Stimulated activated naive CD8-positive, alpha-beta T cell treated with anti-CD3 and anti-CD28 coated beads, Interleukin-15, amount 100 ng/mL, for 72 hours (primary cell): ENCODE measurements around the gene SCUBE1.

Source experiments
- ATAC-seq: fragments of 150-1000 bp; cut with Tn5 transposase; 2 replicates; pipeline ENCODE4 v1.10.0; 2021; ENCODE audit warnings: mild to moderate bottlenecking, moderate library complexity
- DNase-seq, 2 donors: peaks; one replicate each; pipeline ENCODE4 v3.0.0; 2021 to 2022
- H3K27ac Mint-ChIP-seq, 2 donors: one replicate each; pipeline ENCODE4 v1.8.0; 2022; ENCODE audit warnings: mild to moderate bottlenecking in 2 of 2, mixed read lengths in 2 of 2, moderate library complexity in 2 of 2
- H3K27me3 Mint-ChIP-seq: one replicate; pipeline ENCODE4 v1.8.0; 2022; ENCODE audit warnings: mixed read lengths
- H3K4me1 Mint-ChIP-seq: one replicate; pipeline ENCODE4 v1.8.0; 2022; ENCODE audit warnings: mild to moderate bottlenecking, mixed read lengths
- H3K4me3 Mint-ChIP-seq, 2 donors: one replicate each; pipeline ENCODE4 v1.8.0; 2022; ENCODE audit warnings: mild to moderate bottlenecking in 2 of 2, mixed read lengths in 2 of 2, moderate library complexity in 1 of 2
- H3K9me3 Mint-ChIP-seq, 2 donors: one replicate each; pipeline ENCODE4 v1.8.0; 2022; ENCODE audit warnings: mixed read lengths in 2 of 2

The SCUBE1 gene

DNA sequence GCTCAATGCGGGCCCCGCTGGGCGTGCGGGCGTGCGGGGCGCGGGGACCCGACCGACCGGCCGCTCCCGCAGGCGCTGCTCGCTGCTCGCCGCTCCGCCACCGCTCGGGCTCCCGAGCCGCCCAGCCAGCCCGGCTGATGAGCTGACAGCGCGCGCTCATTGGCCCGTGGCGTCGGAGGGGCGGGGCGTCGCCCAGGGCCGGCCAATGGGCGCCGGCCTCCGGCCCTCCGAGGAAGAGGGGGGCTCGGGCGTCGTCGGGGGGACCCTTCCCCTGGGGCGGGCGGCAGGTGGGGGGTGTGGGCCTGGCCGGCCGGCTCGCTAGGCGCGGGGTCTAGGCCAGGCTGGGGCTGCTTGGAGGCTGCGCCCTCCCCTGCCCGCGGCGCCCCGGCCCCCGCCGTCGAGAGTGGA, at the start of gene SCUBE1:
Gene SCUBE1, minus strand, starts transcription at position 111 of the 408 bp plus-strand sequence. CDS start 111 bp downstream, outside the sequence.
- Mint-ChIP-seq H3K4me1 (peaks cover 17% of the 10 kb centered on the region), H3K4me3 (peak within 1 kb of the TSS; percentile 27 to 29), H3K9me3 (no peaks in the 10 kb centered on the region), H3K27me3 (peaks cover 76% of the 10 kb centered on the region), H3K27ac (no peak within 1 kb of the TSS)
- ATAC-seq (peak; percentile 69), DNase-seq (peak; percentile 35 to 38)

GRCh38 chr22:43392385-43392989, 49.3 kb upstream of the SCUBE1 start:
- H3K4me1 Mint-ChIP-seq, result peaks cover 5% of the 10 kb centered on the region
- no peaks in the 10 kb centered on the region for H3K9me3 Mint-ChIP-seq
- H3K27me3 Mint-ChIP-seq, result peaks cover 24% of the 10 kb centered on the region
- no peak for ATAC-seq
- no peak overlapping the region for H3K27ac Mint-ChIP-seq
- no peak overlapping the region for H3K4me3 Mint-ChIP-seq
- DNase-seq, result no peak

DNA sequence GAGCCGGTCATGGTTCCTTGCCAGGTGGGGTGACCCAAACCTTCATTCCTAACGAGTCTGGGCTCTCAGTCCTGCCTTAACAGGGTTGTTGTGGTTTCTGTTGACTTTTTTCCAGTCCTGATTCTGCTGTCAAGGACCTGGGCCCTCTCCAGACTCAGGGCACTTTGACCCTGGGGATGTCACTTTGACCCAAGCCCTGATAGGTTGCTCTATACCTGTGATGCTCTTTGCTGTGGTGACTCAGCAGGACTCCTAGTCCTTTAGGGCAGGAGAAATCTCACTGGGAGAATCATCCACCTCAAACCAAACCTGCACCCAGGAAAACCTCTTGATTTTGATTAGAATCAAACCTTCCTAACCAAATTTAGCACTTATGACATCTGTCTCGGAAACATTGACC, 48.1 kb upstream of the SCUBE1 start:
- no peaks in the 10 kb centered on the region for H3K9me3 Mint-ChIP-seq
- H3K27ac Mint-ChIP-seq, result no peak overlapping the region
- ATAC-seq (no peak), DNase-seq (no peak)
- H3K4me3 Mint-ChIP-seq, result no peak overlapping the region
- peaks cover 9% of the 10 kb centered on the region for H3K4me1 Mint-ChIP-seq
- peaks cover 25% of the 10 kb centered on the region for H3K27me3 Mint-ChIP-seq

- Mint-ChIP-seq H3K27me3 (peaks cover 29% of the 10 kb centered on the region), H3K9me3 (no peaks in the 10 kb centered on the region)
- ATAC-seq, result no peak
Measured at GRCh38 chr22:43390872-43391271, 47.7 kb upstream of the SCUBE1 start.

DNA sequence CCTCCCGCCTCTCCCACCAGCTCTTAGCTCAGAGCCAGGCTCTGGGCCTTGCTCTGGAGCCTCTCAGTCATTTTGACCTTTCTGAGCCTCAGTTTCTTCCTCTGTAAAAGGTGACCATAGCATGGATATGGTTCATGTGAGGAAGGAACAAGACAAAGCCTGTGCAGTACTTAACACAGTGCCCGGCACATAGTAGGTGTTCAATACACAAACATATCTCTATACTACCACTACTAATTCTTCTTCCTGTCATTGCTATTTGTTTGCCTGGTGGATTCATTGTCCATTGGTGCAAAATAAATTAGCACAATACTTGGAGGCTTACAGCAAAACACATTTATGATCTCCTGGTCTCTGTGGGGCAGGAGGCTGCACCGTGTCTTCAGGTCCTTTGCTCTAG, 47.0 kb upstream of the SCUBE1 start:
- H3K4me1 Mint-ChIP-seq, result peaks cover 10% of the 10 kb centered on the region
- ATAC-seq, result no peak
- no peaks in the 10 kb centered on the region for H3K9me3 Mint-ChIP-seq
- H3K4me3 Mint-ChIP-seq, result no peak overlapping the region
- H3K27me3 Mint-ChIP-seq, result peaks cover 36% of the 10 kb centered on the region
- no peak for DNase-seq
- H3K27ac Mint-ChIP-seq, result no peak overlapping the region

More at GRCh38 chr22:43390872-43391271, 47.7 kb upstream of the SCUBE1 start:
- H3K4me3 Mint-ChIP-seq, result no peak overlapping the region
- no peak for DNase-seq
- H3K27ac Mint-ChIP-seq, result no peak overlapping the region
- H3K4me1 Mint-ChIP-seq, result peaks cover 10% of the 10 kb centered on the region

GRCh38 chr22:43389227-43389836, 46.2 kb upstream of the SCUBE1 start:
- H3K9me3 Mint-ChIP-seq, result no peaks in the 10 kb centered on the region
- ATAC-seq (no peak), DNase-seq (no peak)
- H3K27me3 Mint-ChIP-seq, result peaks cover 43% of the 10 kb centered on the region
- peaks cover 10% of the 10 kb centered on the region for H3K4me1 Mint-ChIP-seq
- no peak overlapping the region for H3K4me3 Mint-ChIP-seq
- no peak overlapping the region for H3K27ac Mint-ChIP-seq

- Mint-ChIP-seq H3K9me3 (no peaks in the 10 kb centered on the region), H3K27ac (no peak overlapping the region), H3K4me3 (no peak overlapping the region), H3K27me3 (peaks cover 43% of the 10 kb centered on the region), H3K4me1 (peaks cover 10% of the 10 kb centered on the region)
- DNase-seq (peak; percentile 73 to 74), ATAC-seq (peak; percentile 77)
Measured at GRCh38 chr22:43388420-43388851, 45.3 kb upstream of the SCUBE1 start.

DNA sequence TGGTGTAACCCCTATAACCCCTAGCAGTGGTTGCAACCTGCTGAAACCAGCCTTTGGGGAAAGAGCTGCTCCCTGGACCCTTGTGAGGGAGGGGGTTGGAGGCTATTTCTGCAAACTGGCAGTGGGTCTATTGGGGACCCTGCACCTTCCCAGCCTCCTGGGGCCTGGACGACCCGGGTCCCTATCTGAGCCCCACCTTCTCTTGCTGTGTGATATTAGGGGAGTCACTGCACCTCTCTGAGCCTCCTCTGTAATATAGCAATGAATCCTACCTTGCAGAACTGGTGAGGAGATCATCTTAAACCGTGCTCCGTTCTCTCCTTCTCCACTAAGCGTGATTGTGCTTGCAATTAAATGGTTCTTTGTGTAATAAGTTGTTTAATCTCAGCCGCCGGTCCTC, 44.6 kb upstream of the SCUBE1 start:
- Mint-ChIP-seq H3K4me1 (peaks cover 10% of the 10 kb centered on the region), H3K27ac (no peak overlapping the region), H3K9me3 (no peaks in the 10 kb centered on the region), H3K4me3 (no peak overlapping the region), H3K27me3 (peaks cover 43% of the 10 kb centered on the region)
- ATAC-seq, result no peak
- DNase-seq, result no peak

- DNase-seq (peak; percentile 68 to 71), ATAC-seq (peak; percentile 93)
- no peak overlapping the region for H3K27ac Mint-ChIP-seq
- H3K4me3 Mint-ChIP-seq, result no peak overlapping the region
- peaks cover 10% of the 10 kb centered on the region for H3K4me1 Mint-ChIP-seq
- peaks cover 58% of the 10 kb centered on the region for H3K27me3 Mint-ChIP-seq
- H3K9me3 Mint-ChIP-seq, result no peaks in the 10 kb centered on the region
Measured at GRCh38 chr22:43385770-43386641, 42.8 kb upstream of the SCUBE1 start.

DNA sequence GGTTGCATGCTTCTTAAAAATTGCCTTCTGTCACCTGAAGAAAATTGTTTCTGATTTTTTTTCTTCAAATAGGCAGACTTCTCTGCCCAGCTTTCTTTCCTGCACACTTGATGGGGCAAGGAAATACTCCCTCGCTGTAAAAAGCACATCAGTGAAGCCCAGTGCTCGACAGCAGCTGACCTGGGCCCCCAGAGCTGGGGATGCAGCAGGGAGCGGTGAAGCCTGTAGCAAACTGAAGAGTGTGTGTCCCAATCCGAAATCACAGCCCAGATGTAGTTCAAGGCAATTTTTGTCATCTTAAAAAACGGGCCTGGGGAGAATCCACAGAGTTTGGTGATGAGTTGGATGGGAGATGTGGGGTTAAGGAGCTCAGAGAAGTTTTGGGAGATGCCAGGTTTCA, 41.7 kb upstream of the SCUBE1 start:
- DNase-seq (no peak), ATAC-seq (no peak)
- H3K4me1 Mint-ChIP-seq, result peaks cover 10% of the 10 kb centered on the region
- H3K4me3 Mint-ChIP-seq, result no peak overlapping the region
- H3K27ac Mint-ChIP-seq, result no peak overlapping the region
- peaks cover 70% of the 10 kb centered on the region for H3K27me3 Mint-ChIP-seq
- H3K9me3 Mint-ChIP-seq, result no peaks in the 10 kb centered on the region

DNA sequence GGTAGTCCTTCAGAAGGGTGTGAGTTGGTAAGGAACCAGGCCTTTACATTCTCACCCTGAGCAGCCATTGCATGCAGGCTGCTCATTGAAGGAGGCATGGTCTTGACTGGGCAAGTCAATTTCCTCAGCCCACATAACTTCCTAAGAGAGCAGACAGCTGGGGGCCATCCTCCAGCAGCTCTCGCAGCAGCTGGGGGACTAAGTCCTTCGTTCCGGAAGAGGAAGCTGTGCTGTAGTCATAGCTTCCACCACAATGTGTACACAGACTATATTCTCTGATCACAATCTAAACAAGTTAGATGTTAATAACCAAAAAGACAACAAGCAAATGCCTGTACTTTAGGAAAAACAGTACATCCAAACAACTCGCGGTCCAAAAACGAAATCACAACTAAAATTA, 38.5 kb upstream of the SCUBE1 start:
- DNase-seq, result no peak
- ATAC-seq, result no peak
- peaks cover 80% of the 10 kb centered on the region for H3K27me3 Mint-ChIP-seq

GRCh38 chr22:43377896-43378704, 34.9 kb upstream of the SCUBE1 start:
- peaks cover 11% of the 10 kb centered on the region in 2 donors for H3K9me3 Mint-ChIP-seq
- no peak overlapping the region for H3K27ac Mint-ChIP-seq
- peaks cover 85% of the 10 kb centered on the region for H3K27me3 Mint-ChIP-seq
- ATAC-seq (no peak), DNase-seq (no peak)
- H3K4me1 Mint-ChIP-seq, result peaks cover 26% of the 10 kb centered on the region
- no peak overlapping the region for H3K4me3 Mint-ChIP-seq

More for the DNA sequence above, 38.5 kb upstream of the SCUBE1 start:
- Mint-ChIP-seq H3K4me1 (peaks cover 27% of the 10 kb centered on the region), H3K27ac (no peak overlapping the region), H3K4me3 (no peak overlapping the region), H3K9me3 (no peaks in the 10 kb centered on the region)

DNA sequence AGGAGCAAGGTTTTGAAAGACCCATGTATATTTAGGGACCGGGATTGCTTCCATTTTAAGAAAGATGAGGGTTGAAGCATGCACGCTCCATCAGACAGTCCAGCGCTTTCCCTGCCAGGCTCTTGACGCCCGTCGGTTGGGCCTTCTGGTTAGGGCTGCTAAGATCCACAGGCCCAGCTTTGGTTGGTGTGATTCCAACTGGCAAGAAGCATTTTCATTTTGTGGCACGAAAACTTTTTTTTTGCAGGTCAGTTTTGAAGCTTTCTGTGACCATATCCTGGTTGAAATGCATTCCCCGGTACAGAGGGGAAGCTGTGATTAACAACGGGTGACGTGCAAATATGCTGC, 34.4 kb upstream of the SCUBE1 start:
- no peak for DNase-seq
- no peak overlapping the region for H3K27ac Mint-ChIP-seq
- no peak overlapping the region for H3K4me3 Mint-ChIP-seq
- H3K9me3 Mint-ChIP-seq, result peaks cover 11% of the 10 kb centered on the region in 2 donors
- peaks cover 85% of the 10 kb centered on the region for H3K27me3 Mint-ChIP-seq
- peaks cover 26% of the 10 kb centered on the region for H3K4me1 Mint-ChIP-seq
- no peak for ATAC-seq

DNA sequence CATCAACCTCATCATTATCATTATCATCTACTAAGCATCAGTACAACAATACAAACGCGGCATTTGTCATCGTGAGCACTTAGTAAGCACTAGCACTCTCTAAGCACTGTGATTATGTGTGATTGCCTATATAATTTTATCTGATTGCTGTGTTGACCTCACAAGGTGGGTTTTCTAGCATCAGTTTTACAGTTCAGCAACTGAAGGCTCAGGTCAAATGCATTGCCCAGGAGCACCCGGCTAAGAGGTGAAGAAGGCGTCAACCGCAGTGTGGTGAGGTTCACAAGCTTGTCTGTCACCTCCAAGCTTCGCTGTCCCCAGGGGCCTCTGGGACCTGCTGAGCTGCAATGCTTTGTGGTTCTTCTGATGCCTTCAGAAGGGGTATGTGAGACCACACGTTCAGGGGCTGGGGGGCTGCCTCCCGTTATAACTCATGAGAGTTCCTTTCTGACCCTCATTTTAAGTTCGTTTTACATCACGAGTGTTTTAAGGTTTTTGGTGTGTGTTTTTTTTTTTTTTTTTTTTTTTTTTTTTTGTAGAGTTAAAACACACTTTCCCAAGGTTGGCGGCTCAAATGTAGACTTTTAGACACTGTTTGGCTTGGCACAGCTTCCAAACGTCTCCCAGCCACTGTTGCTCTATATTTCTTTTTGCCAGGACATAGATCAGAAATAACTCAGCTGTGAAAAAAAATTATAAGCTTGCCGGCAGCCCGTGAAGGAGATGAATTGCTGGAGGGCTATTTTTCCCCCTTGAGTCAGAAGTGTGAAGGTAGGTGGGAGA, 33.8 kb upstream of the SCUBE1 start:
- peaks cover 26% of the 10 kb centered on the region for H3K4me1 Mint-ChIP-seq
- H3K9me3 Mint-ChIP-seq, result peaks cover 11% of the 10 kb centered on the region in 2 donors
- peaks cover 83% of the 10 kb centered on the region for H3K27me3 Mint-ChIP-seq
- H3K27ac Mint-ChIP-seq, result no peak overlapping the region
- no peak overlapping the region for H3K4me3 Mint-ChIP-seq
- ATAC-seq, result peak; percentile 92
- DNase-seq, result peak; percentile 29 to 56
